Hepatocyte (in vitro differentiated cells): ENCODE measurements around the gene SLC8A1.

Experiments
- EZH2 ChIP-seq: fragments of 200-600 bp; sonication (generic); IDR thresholded peaks from 2 replicates; pipeline ENCODE4 v1.6.1; 2016; ENCODE audit warnings: antibody characterized with exemption, mild to moderate bottlenecking, borderline replicate concordance
- TF ChIP-seq, protein P1 (sequence below): fragments of 200-600 bp; sonication (generic); IDR thresholded peaks from 2 replicates; pipeline ENCODE4 v1.5.1; 2016; ENCODE audit warnings: antibody characterized with exemption, mild to moderate bottlenecking; ENCODE audit not compliant: poor library complexity

- TF ChIP-seq, protein P1, sequence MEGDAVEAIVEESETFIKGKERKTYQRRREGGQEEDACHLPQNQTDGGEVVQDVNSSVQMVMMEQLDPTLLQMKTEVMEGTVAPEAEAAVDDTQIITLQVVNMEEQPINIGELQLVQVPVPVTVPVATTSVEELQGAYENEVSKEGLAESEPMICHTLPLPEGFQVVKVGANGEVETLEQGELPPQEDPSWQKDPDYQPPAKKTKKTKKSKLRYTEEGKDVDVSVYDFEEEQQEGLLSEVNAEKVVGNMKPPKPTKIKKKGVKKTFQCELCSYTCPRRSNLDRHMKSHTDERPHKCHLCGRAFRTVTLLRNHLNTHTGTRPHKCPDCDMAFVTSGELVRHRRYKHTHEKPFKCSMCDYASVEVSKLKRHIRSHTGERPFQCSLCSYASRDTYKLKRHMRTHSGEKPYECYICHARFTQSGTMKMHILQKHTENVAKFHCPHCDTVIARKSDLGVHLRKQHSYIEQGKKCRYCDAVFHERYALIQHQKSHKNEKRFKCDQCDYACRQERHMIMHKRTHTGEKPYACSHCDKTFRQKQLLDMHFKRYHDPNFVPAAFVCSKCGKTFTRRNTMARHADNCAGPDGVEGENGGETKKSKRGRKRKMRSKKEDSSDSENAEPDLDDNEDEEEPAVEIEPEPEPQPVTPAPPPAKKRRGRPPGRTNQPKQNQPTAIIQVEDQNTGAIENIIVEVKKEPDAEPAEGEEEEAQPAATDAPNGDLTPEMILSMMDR: no peak
- TF ChIP-seq EZH2: no peak
These were observed 358.7 kb downstream of the SLC8A1 start for GRCh38 chr2:40093021-40093675.
